GM19372 (cell line): ENCODE measurements around the gene IGFBP5.

Experiments used
- ATAC-seq: cut with Tn5 transposase; IDR thresholded peaks from one replicate; pipeline ENCODE4 v1.9.1; 2021; ENCODE audit warnings: mild to moderate bottlenecking, low read depth, moderate library complexity; ENCODE audit not compliant: unreplicated experiment

The IGFBP5 gene

GRCh38 chr2:216715402-216715974 lies 20.1 kb upstream of the IGFBP5 start:
- no peak for ATAC-seq

- ATAC-seq = no peak
These were observed 19.0 kb upstream of the IGFBP5 start for GRCh38 chr2:216714376-216714775.

GRCh38 chr2:216713691-216714336 lies 18.5 kb upstream of the IGFBP5 start:
- ATAC-seq = no peak

- no peak for ATAC-seq
These were observed 16.0 kb upstream of the IGFBP5 start for GRCh38 chr2:216711348-216711747.

- no peak for ATAC-seq
These were observed 15.4 kb upstream of the IGFBP5 start for GRCh38 chr2:216710551-216711301.

- no peak for ATAC-seq
These were observed 7.4 kb upstream of the IGFBP5 start for GRCh38 chr2:216702756-216703155.

GRCh38 chr2:216701544-216701943 lies 6.2 kb upstream of the IGFBP5 start:
- ATAC-seq = no peak

GRCh38 chr2:216700781-216701180 lies 5.4 kb upstream of the IGFBP5 start:
- no peak for ATAC-seq

- ATAC-seq = no peak
These were observed 4.8 kb upstream of the IGFBP5 start for GRCh38 chr2:216700088-216700567.

- ATAC-seq = no peak
These were observed 3.5 kb upstream of the IGFBP5 start for GRCh38 chr2:216698895-216699294.

- no peak for ATAC-seq
These were observed 2.9 kb upstream of the IGFBP5 start for GRCh38 chr2:216698293-216698692.

GRCh38 chr2:216696751-216697560 lies 1.6 kb upstream of the IGFBP5 start:
- ATAC-seq = no peak

- no peak for ATAC-seq
These were observed 972 bp upstream of the IGFBP5 start for GRCh38 chr2:216696321-216696720.

- no peak for ATAC-seq
These were observed 527 bp downstream of the IGFBP5 start for GRCh38 chr2:216694826-216695217.

GRCh38 chr2:216694082-216694825 lies 1.1 kb downstream of the IGFBP5 start:
- ATAC-seq = no peak

- ATAC-seq = no peak
These were observed 1.8 kb downstream of the IGFBP5 start for GRCh38 chr2:216693414-216694080.

GRCh38 chr2:216692636-216693413 lies 2.5 kb downstream of the IGFBP5 start:
- no peak for ATAC-seq

GRCh38 chr2:216690853-216691741 lies 4.3 kb downstream of the IGFBP5 start:
- ATAC-seq = no peak
